Measurements from ENCODE around the gene LHFPL3.
"Not testable (repeated sequence)": the region's sequence is repeated elsewhere in the genome, so short reads cannot be mapped to it uniquely, and the experiment has no call there.

Gene LHFPL3

DNA sequence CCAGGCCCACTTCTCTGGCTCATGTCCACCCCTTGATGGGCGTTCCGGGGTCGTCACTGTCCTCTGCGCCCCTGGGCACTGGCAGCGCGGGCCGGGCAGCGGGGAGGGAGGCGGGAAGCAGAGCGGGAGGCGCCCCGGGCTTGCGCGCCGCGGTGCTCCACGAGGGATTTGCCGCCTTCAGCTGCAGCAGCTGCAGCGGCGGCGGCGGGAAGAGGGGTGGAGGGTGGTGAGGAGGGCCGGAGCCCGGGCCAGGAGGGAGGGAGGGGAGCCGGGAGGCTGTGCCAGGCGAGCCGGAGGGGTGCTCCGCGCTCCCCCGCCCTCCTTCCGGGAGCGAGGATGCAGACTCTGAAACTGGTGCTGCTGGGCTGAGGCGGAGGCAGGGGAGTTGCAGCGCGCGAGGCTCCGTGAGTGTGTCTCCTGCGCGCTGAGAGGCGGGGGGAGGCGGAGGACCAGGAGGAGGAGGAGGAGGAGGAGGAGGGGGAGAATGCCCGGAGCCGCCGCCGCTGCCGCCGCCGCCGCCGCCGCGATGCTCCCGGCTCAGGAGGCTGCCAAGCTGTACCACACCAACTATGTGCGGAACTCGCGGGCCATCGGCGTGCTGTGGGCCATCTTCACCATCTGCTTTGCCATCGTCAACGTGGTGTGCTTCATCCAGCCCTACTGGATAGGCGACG lies at the start of gene LHFPL3:
TSS of gene LHFPL3 (plus strand) at position 308 of the 674 bp plus-strand sequence.
- DNase-seq (ENCODE audit: low read depth in 2 of 2) = no peak

DNA sequence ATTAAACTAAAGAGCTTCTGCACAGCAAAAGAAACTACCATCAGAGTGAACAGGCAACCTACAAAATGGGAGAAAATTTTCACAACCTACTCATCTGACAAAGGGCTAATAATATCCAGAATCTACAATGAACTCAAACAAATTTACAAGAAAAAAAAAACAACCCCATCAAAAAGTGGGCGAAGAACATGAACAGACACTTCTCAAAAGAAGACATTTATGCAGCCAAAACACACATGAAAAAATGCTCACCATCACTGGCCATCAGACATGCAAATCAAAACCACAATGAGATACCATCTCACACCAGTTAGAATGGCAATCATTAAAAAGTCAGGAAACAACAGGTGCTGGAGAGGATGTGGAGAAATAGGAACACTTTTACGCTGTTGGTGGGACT lies 46.7 kb upstream of the LHFPL3 start:
- DNase-seq (ENCODE audit: low read depth in 2 of 2) = not testable (repeated sequence)

DNA sequence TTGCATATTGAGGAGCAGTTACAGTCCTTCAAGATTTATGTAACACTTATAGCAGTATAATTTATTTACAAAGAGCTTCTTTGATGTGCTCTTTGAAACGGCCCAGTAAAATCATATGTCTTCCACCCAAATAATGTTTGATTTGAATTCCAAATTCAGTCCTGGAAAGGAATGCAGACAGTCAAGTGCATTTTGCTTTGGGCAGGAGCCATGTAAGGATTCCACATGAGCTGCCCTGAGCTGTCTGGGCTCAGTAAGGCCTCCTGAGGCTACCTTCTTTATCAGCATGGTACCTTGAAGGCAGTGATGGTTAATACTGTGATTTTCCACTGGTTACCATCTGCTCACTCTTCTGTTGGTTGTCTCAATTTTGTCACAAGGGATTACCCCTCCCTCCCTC lies 41.6 kb upstream of the LHFPL3 start:
- no peak for DNase-seq (ENCODE audit: low read depth in 2 of 2)

DNA sequence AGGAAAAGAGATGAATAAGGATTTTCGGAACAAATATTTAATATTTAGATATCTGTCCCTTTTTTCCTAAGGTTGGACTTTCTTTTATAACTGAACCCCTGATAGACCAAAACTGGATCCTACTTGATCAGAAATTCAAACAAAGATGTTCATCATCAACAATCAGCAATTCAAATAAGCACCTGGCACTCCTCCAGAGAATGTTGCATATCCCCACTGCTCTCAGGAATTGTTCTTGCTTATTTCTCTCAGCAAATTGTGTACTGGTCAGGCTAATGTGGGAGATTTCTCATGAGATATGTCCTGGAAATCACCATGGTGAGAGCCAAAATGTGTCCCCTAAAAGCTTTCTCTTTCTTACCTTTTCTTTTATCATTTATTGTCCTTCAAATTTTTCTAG lies 40.3 kb upstream of the LHFPL3 start:
- DNase-seq (ENCODE audit: low read depth in 2 of 2) = no peak

DNA sequence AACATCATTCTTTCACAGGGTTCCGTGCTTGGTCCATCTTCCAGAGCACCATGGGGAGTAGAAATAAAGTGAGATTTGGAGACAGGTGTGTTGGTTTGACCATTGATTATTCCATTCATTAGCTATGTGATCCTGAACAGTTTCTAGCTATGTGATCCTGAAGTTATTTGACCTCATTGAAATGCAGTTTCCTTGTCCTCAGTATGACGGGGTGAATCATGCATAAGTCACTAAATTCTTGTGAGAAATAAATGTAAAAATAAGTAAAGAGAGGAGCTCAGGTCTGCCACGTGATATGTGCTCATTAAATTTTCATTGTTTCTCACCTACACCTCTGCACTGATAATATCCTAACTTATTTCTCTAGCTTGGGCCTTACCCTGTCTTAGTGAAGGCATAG lies 34.1 kb upstream of the LHFPL3 start:
- no peak for DNase-seq (ENCODE audit: low read depth in 2 of 2)

DNA sequence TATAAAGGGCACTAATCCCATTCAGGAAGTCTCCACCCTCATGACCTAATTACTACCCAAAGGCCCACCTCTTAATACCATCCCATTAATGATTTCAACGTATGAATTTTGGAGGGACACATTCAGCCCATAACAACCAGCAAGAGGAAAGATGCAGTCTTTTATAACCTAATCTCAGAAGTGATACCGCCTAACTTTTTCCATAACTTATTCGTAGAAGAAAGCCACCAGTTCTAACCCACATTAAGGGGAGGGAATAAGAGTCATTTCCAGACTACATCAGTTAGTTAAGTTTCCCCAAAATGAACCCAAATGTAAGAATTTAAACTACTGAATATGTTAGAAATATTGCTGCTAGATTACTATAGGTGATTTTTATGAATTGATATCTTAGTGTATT lies 32.1 kb upstream of the LHFPL3 start:
- DNase-seq (ENCODE audit: low read depth in 2 of 2) = no peak

DNA sequence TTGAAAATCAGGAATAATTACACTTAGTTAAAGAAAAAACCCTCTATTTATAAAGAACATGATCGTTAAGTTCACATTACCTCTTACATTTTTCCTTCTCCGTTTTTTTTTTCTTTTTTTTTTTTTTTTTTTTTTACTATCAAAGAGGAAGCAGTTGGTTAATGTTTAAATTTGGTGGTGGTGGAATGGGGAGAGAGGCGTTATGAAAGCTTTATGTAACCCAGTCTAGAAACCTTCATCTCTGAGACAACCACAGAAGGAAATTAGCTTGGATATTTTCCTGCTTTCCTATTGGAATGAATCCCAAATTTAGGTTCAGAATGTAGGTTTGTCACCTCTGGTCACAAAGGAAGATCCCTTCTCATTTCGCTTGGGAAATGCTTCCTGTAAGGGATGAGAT lies 31.5 kb upstream of the LHFPL3 start:
- DNase-seq (ENCODE audit: low read depth in 2 of 2) = no peak

DNA sequence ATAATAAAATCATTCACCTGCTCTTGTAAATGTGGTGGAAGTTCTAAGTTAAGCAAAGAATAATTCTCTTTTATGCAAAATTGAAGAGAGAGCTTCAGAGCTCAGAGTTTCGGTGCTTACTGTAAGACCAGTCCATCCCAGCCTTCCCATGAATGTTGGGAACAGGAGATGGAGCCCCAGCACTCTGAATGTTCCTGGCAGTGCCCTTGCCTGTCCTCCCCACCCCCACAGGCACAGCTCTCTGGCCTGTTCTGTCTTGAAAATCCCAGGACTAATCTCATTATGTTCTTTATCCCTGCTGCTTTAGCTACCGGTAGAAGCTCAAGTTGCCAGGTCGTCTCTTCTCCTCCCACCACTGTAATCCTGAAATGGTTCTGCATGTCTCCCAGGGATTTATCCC lies 29.1 kb upstream of the LHFPL3 start:
- no peak for DNase-seq (ENCODE audit: low read depth in 2 of 2)

DNA sequence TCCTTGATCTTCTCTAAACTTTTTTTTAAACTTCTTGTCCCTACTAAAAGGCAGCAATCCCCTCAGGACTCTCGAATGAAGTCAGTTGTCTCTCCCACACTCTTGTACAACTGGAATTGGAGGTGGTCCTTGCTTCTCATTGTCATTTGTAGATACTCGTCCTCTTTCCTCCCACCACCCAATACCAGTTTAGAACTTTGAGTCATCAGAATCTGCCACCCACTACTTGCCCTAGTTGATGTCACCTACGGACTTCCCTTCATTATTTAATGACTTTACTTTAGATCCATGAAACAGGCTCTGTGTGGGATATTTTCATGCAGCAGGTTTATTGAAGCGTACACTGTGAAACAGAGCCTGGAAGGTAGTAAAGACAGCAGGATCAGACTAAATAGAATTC lies 28.6 kb upstream of the LHFPL3 start:
- DNase-seq (ENCODE audit: low read depth in 2 of 2) = no peak

DNA sequence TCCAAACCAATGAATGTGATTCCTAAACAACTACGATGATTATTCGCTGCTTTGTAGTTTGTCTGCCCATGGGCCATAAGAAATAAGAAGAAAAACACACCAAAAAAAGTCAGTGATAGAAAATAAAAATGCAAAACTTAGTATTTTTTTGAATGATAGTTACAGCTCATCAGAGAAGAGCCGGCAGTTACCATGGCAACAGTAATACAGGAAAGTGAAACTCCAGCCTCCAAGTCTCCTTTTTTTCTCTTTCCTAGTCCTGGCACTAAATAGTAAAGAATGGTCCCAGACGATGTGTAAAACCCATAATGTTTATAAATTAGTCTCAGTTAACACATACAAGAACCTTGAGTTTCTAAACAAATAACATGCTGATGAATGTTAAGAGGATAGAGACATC lies 21.6 kb upstream of the LHFPL3 start:
- no peak for DNase-seq (ENCODE audit: low read depth in 2 of 2)

DNA sequence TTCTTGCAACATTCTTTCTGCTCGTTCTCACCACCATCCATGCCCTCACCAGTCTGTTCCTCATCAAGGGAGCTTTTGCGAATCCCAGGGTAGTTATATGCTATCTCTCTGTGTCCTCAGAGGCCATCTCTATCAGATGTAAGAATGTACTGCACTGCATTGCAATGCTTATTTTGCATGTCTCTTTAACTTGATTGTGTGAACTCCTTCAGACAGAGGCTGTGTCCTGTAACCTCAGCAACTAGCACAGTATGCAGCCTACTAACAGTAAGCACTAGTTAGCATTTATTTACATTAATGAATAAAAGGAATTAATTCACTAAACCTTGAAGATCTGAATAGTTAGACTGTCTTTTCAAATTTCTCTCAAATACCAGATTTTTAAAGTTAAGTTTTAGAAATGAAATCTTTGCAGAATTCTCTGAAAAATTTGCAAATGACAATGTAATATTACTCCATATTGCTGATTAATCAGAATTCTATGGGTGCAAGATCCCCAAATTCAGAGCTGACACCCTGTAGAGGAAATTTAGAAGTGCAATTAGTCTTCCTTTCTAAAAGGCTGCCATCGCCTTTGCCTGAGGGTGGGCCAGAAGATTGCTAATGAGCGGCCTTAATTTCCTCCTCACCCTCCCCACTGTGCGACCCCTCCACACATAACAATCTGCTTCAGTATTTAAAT lies 10.3 kb upstream of the LHFPL3 start:
- DNase-seq (ENCODE audit: low read depth in 2 of 2) = no peak

DNA sequence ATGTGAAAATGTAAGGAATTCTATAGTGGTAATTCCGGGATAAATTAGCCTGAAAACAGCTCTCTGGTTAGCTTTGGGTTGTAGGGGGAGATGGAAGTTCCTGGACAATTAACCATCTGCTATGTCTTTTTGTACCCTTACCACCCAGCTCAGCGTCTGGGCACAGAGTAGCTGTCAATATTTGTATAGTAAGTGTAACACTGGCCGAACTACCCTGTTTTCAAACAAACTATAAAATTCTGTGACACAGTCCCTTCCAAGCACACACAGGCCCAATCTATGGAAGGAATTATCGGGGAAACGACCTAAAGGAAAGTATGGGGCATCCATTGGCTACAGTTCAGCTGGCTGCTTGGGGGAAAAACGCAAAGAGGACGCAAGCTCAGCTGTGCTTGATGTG lies 869 bp upstream of the LHFPL3 start:
- no peak for DNase-seq (ENCODE audit: low read depth in 2 of 2)

DNA sequence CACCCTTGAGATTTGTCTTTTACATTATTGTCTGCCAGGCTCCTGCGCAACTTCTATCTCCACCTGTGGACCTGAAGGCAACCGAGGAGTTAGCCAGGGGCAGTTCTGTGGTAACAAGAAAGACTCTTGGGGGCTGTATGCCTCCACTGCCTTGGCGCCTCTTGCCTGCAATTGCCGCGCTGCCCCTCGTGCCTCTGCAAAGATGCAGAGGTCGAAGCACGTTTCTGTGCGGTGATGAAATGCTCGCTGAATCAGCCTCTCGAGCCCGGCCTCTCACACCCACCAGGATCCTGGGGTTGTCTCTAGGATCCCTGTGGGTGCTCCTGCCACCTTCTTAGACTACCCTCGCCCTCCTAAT lies 486 bp upstream of the LHFPL3 start:
- DNase-seq (ENCODE audit: low read depth in 2 of 2) = no peak

DNA sequence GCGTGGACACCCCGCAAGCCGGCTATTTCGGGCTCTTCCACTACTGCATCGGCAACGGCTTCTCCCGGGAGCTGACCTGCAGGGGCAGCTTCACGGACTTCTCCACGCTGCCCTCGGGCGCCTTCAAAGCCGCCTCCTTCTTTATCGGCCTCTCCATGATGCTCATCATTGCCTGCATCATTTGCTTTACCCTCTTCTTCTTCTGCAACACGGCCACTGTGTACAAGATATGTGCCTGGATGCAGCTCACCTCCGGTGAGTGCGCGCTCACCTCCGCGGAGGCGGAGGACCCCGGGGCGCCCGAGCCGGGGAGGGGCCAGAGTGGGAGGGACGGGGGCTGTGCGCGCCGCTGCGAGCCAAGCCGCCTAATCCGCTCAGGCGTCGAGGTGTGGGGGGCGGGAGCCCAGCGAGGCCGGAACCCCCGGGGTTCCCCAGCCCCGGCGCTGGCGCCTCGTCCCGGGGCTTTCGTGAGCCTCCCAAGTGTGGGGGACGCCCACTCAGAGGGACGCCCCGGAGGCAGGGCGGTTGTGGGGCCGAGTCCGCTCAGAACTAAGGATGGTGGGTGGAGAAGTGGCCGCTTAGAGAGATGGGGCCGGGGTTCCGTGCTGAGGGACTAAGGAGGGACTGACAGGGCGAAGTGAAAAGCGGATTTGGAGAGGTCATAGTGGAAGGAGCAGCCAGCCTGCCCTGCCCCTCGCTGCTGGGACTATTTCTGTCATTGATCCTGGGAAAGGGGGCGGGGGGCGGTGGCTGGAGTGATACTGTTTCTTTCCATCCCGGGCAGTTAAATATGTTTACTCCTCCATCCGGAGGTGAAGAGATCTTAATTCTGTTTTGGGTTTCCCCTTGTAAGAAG lies 795 bp downstream of the LHFPL3 start:
- DNase-seq (ENCODE audit: low read depth in 2 of 2) = no peak

DNA sequence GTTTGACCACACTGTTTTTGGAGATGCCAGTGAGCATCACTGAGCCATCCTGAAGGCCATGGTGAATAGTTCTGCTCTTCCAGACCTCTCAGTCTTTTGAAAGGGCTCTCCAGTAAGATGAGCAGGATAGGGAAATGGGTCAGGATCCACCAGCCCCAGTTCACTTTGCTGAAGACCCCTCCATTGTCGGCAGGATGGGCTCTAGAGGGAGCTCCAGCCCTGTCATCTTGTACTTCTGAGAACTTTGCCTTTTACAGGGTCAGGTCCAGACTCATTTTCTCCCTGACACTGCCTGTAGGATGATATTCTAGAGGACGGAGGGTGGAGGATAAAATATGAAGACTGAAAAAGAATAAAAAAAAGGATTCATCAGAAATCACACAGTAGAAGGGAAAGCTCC lies 13.1 kb downstream of the LHFPL3 start:
- no peak for DNase-seq (ENCODE audit: low read depth in 2 of 2)

DNA sequence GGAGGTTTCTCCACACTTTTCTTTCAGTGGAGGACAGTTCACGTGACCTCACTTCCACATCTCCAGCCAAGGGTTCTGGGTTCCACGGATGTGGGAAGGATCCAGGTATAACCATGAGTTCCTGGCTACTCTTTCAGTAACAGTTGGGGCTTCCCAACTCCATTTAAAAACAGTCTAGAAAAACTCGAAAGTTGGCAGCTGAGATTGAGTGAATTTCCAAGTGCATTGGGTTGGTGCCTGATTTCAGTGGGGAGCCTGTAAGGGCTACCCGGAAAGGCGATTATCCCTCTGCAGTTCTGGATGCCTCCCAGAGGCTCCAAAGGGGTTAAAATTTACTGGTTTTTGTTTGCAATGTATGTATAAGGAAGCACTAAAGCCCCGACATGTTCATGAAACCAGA lies 24.3 kb downstream of the LHFPL3 start:
- no peak for DNase-seq (ENCODE audit: low read depth in 2 of 2)

DNA sequence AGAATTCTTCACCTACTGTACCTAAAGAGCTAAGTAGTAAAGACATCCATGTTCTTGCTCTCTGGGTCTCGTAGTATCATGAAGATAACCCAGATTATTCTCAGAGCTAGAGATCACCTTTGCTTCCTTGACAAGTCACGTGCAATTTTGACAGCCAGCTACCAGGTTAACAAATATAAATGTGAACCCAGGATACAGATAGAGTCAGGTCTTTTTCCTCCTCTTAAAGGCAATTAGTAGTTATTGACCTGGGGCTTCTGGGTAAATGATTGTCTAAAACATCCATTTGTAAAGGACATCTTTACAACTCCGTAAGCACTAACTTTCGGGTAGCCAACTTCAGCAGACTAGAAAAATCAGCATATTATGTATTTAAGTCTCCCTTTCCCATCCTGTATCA lies 28.8 kb downstream of the LHFPL3 start:
- DNase-seq (ENCODE audit: low read depth in 2 of 2) = no peak

DNA sequence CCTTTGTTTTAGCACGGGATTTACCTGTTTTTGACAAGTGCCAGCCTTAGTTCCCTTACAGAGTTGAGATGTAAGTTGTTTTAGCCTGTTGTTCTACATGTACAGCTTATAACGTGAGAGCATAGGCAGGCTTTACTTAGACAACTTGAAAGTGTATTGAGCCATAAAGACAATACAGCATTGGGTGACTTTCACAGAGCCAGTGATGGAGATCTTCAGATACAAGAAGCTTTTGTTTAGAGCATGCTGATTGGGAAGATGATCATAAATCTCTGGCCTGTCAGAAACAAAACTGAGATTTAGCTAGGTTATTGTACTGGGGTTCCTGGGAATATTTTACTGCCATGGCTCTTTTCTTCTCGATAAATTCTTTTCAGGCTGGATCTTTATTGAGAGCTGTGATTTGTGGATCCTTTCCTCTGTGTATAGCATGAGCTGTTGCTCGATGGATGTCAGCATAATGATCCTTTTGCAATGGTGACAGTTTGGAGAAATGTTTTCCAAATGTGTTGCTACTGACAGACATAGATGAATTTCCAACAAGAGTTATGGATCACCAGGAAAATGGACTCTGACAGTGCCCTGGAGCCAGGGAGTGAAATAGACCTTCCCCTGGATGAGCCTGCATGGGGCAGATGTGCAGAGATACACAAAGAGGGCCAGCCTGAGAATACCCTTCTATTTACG lies 30.2 kb downstream of the LHFPL3 start:
- DNase-seq (ENCODE audit: low read depth in 2 of 2) = no peak

DNA sequence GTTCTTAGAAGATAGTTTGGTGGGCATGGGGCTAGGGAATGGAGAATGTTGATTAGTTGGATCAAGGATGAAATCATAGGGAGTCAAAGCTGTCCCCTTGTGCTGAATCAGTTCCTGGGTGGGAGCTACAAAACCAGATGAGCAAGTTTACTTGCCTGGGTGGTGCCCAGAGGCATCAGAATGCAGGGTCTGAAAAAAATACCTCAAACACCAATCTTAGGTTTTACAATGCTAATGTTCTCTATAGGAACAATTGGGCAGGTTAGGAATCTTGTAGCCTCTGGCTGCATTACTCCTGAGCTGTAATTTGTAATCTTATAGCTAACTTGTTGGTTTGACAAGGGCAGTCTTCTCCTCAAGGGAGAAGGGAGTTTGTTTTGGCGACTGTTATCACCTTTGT lies 34.4 kb downstream of the LHFPL3 start:
- DNase-seq (ENCODE audit: low read depth in 2 of 2) = no peak

DNA sequence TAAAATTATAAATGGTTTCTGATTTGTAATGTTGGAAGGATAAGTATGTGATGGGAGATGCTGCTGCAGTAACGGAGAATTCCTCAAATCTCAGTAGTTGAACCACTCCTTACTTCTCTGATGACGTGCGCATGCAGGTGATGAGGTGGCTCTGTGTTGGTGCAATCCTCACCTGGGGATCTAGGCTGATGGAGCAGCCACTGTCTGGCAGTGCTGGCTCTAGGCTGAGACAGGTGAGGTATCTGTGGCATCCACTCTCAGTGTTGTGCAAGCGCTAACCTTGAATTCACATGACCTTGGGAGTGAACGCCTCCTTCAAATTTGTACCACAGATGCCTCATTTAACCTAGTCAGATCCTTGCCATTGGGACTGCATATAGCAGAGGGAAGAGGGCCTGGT lies 35.0 kb downstream of the LHFPL3 start:
- DNase-seq (ENCODE audit: low read depth in 2 of 2) = no peak

DNA sequence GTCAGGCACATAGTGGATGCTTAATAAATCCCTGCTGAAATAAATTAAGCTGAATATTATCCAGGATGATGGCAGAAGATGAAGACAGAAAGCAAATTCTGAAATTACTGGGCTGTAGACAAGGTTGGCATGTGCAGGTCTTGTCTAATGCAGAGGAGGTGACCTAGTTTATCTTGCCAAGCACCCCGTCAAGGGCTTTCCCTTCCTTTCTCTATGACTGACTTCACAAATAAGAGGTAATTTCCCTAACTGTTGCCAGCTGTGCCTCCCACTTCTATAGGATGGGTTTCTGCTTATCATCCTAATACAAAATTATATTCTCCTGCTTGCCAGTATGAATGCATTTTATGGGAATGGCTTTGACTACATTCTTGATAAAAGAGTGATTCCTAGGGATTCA lies 38.0 kb downstream of the LHFPL3 start:
- DNase-seq (ENCODE audit: low read depth in 2 of 2) = no peak

DNA sequence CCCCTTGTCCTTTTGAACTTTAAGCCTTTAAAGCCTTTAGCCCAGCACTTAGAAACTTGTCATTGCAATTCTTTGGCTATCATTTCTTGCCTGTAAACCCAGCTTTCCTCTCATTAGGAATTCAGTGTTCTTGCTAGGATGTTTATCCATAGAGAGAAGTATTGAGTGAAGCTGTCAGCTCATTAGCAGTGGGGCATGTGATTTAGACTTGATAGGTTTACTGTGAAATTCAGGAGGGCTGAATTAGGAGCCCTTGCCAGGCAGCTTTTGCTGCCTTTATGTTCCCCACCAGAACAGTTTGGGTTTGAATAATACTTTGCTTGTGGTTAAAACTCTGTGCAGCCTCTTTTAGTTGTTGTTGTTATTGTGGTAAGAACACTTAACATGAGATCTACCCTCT lies 39.5 kb downstream of the LHFPL3 start:
- no peak for DNase-seq (ENCODE audit: low read depth in 2 of 2)
